Ishikawa (cell line): Measurements from ENCODE around the gene HOXA3.
A peak's percentile ranks its signal among the peaks of the same experiment; 100 is the strongest.

ENCODE experiments used
- CEBPB ChIP-seq: IDR thresholded peaks from 2 replicates; pipeline ENCODE4 v1.6.1; 2012
- CREB1 ChIP-seq: IDR thresholded peaks from 2 replicates; pipeline ENCODE4 v1.6.1; 2012; ENCODE audit warnings: low read depth
- EGR1 ChIP-seq: IDR thresholded peaks from 2 replicates; pipeline ENCODE4 v1.6.1; 2012
- EP300 ChIP-seq: IDR thresholded peaks from 2 replicates; pipeline ENCODE4 v1.6.1; 2012; ENCODE audit warnings: borderline replicate concordance
- FOXM1 ChIP-seq: IDR thresholded peaks from 2 replicates; pipeline ENCODE4 v1.6.1; 2012; ENCODE audit warnings: low read depth, borderline replicate concordance
- MAX ChIP-seq: IDR thresholded peaks from 2 replicates; pipeline ENCODE4 v1.6.1; 2012
- NFIC ChIP-seq: IDR thresholded peaks from 2 replicates; pipeline ENCODE4 v1.6.1; 2012
- RAD21 ChIP-seq: IDR thresholded peaks from 2 replicates; pipeline ENCODE4 v1.6.1; 2012; ENCODE audit warnings: low read depth
- TAF1 ChIP-seq: IDR thresholded peaks from 2 replicates; pipeline ENCODE4 v1.6.1; 2012; ENCODE audit warnings: low read depth, mild to moderate bottlenecking
- TCF12 ChIP-seq: IDR thresholded peaks from 2 replicates; pipeline ENCODE4 v1.6.1; 2012; ENCODE audit warnings: low read depth
- TEAD4 ChIP-seq: IDR thresholded peaks from 2 replicates; pipeline ENCODE4 v1.6.1; 2012
- USF1 ChIP-seq: IDR thresholded peaks from 2 replicates; pipeline ENCODE4 v1.6.1; 2012
- YY1 ChIP-seq: IDR thresholded peaks from 2 replicates; pipeline ENCODE4 v1.6.1; 2012; ENCODE audit warnings: low read depth
- ZBTB7A ChIP-seq: IDR thresholded peaks from 2 replicates; pipeline ENCODE4 v1.6.1; 2012; ENCODE audit warnings: low read depth
- TF ChIP-seq, protein P1 (sequence below): IDR thresholded peaks from 2 replicates; pipeline ENCODE4 v1.6.1; 2012; ENCODE audit warnings: low read depth, mild to moderate bottlenecking

Gene HOXA3

DNA sequence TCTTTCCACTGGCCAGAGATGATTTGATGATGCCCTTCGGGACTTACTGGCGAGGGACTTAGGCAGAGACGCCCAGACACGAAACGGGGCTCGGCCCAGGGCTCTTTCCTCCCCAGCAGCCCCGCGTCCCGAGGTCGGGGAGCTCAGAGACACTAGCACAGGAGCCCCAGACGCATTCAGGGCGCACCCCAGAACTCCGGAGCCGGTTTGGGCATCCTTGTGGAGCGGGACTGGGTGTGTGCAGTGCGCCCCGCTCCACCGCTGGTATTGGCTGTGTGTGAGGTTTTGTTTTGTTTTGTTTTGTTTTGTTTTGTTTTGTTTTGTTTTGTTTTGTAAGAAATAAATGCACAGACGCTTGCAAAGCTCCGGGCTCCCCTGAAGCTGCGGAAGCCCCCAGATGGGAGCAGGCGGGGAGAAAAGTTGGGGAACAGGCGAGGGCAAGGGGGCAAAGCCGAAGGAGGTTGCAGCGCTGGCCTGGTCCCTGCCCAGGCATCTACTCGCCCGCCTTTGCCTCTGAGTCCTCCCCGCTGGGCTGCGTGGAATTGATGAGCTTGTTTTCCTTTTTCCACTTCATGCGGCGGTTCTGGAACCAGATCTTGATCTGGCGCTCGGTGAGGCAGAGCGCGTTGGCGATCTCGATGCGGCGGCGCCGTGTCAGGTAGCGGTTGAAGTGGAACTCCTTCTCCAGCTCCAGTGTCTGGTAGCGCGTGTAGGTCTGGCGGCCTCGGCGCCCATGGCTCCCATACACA lies 7.0 kb downstream of the HOXA3 start:
- TF ChIP-seq RAD21 (no peak), YY1 (no peak), FOXM1 (no peak), TEAD4 (no peak), TCF12 (no peak), NFIC (no peak), ZBTB7A (no peak), TAF1 (no peak), MAX (no peak), CEBPB (no peak), EGR1 (no peak), EP300 (no peak), CREB1 (no peak), USF1 (no peak)
- TF ChIP-seq, protein P1, sequence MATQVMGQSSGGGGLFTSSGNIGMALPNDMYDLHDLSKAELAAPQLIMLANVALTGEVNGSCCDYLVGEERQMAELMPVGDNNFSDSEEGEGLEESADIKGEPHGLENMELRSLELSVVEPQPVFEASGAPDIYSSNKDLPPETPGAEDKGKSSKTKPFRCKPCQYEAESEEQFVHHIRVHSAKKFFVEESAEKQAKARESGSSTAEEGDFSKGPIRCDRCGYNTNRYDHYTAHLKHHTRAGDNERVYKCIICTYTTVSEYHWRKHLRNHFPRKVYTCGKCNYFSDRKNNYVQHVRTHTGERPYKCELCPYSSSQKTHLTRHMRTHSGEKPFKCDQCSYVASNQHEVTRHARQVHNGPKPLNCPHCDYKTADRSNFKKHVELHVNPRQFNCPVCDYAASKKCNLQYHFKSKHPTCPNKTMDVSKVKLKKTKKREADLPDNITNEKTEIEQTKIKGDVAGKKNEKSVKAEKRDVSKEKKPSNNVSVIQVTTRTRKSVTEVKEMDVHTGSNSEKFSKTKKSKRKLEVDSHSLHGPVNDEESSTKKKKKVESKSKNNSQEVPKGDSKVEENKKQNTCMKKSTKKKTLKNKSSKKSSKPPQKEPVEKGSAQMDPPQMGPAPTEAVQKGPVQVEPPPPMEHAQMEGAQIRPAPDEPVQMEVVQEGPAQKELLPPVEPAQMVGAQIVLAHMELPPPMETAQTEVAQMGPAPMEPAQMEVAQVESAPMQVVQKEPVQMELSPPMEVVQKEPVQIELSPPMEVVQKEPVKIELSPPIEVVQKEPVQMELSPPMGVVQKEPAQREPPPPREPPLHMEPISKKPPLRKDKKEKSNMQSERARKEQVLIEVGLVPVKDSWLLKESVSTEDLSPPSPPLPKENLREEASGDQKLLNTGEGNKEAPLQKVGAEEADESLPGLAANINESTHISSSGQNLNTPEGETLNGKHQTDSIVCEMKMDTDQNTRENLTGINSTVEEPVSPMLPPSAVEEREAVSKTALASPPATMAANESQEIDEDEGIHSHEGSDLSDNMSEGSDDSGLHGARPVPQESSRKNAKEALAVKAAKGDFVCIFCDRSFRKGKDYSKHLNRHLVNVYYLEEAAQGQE: no peak

GRCh38 chr7:27144781-27145164 lies 7.6 kb downstream of the HOXA3 start:
- TF ChIP-seq, protein P1: no peak
- TF ChIP-seq TEAD4: no peak
- TF ChIP-seq ZBTB7A: no peak
- TF ChIP-seq TAF1: no peak
- TF ChIP-seq NFIC: no peak
- TF ChIP-seq USF1: no peak
- TF ChIP-seq FOXM1: no peak
- TF ChIP-seq CEBPB: no peak
- no peak for TF ChIP-seq RAD21
- TF ChIP-seq YY1: no peak
- no peak for TF ChIP-seq EP300
- TF ChIP-seq TCF12: no peak
- no peak for TF ChIP-seq MAX
- TF ChIP-seq CREB1: no peak
- TF ChIP-seq EGR1: no peak

- TF ChIP-seq ZBTB7A (peak; percentile 25; the same call in 1 of the 2 replicates), CREB1 (no peak)
Observed at GRCh38 chr7:27143950-27144780, 8.2 kb downstream of the HOXA3 start.

DNA sequence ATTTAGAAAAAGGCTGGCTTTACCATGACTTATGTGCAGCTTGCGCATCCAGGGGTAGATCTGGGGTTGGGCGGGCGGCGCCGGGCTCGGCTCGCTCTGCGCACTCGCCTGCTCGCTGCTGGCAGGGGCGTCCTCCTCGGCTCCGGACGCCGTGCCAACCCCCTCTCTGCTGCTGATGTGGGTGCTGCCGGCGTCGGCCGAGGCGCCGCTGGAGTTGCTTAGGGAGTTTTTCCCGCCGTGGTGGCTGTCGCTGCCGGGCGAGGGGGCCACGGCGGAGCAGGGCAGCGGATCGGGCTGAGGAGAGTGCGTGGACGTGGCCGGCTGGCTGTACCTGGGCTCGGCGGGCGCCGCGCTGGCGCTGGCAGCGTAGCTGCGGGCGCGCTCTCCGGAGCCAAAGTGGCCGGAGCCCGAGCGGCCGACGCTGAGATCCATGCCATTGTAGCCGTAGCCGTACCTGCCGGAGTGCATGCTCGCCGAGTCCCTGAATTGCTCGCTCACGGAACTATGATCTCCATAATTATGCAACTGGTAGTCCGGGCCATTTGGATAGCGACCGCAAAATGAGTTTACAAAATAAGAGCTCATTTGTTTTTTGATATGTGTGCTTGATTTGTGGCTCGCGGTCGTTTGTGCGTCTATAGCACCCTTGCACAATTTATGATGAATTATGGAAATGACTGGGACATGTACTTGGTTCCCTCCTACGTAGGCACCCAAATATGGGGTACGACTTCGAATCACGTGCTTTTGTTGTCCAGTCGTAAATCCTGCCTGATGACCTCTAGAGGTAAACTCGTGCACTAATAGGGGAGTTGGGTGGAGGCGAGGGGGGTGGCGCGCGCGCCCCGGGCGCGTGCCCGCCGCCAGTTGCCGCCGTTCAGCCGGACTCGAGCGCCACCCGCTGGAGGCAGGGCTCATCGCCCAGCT lies 9.1 kb downstream of the HOXA3 start, which contains the start of gene HOXA5:
HOXA5 (minus strand) TSS at position 659 of the 927 bp plus-strand sequence; CDS start at position 585, 74 bp downstream.
- TF ChIP-seq EGR1: no peak
- TF ChIP-seq RAD21: peak; percentile 88
- TF ChIP-seq TEAD4: peak; percentile 27; the same call in 1 of the 2 replicates
- 0 out of 2 replicates have a peak, but pooled peaks have one; percentile 57 for TF ChIP-seq ZBTB7A
- TF ChIP-seq USF1: peak; percentile 93
- peak; percentile 80 for TF ChIP-seq MAX
- TF ChIP-seq, protein P1: no peak
- TF ChIP-seq CEBPB: peak; percentile 78
